Fibroblast of lung (primary cell): Measurements from ENCODE around the gene SLC12A4.
"Not testable (repeated sequence)": the region's sequence is repeated elsewhere in the genome, so short reads cannot be mapped to it uniquely, and the experiment has no call there.

Source experiments
- CTCF ChIP-seq, 2 donors: IDR thresholded peaks in 1 of 2; conservative IDR thresholded peaks in 1 of 2; 1 replicate in 1 of 2; 2 replicates in 1 of 2; pipeline ENCODE4 v1.5.1; 2011 to 2012; ENCODE audit warnings: low read length in 2 of 2, control low read depth in 1 of 2, inconsistent platforms in 1 of 2, low read depth in 1 of 2, mild to moderate bottlenecking in 1 of 2
- EZH2 ChIP-seq: IDR thresholded peaks from 2 replicates; pipeline ENCODE4 v1.5.1; 2012; ENCODE audit warnings: low read length, control low read depth, mild to moderate bottlenecking; ENCODE audit errors: missing control alignments

GRCh38 chr16:67998231-67998778, 29.9 kb upstream of the SLC12A4 start:
- not testable (repeated sequence) for TF ChIP-seq CTCF (conservative IDR thresholded peaks at IDR 0.05 in 1 of 2, IDR thresholded peaks at IDR 0.05 in 1 of 2; ENCODE audit: low read depth in 1 of 2, low read length in 2 of 2); EZH2
